Immature natural killer cell (primary cell): ENCODE measurements around the gene CD226. TPM values are rescaled to one million over a fixed set of nuclear protein-coding genes. Genes with fewer than 3 reads are reported as not detected.
"Not testable (repeated sequence)": the region's sequence is repeated elsewhere in the genome, so short reads cannot be mapped to it uniquely, and the experiment has no call there.

Experiments
- DNase-seq, 3 donors: peaks; one replicate each; pipeline ENCODE4 v3.0.0; 2022; ENCODE audit warnings: mixed read lengths in 1 of 3
- H3K27ac Mint-ChIP-seq, 6 donors: one replicate each; pipeline ENCODE4 v1.8.0; 2020; ENCODE audit warnings: mixed read lengths in 6 of 6, mild to moderate bottlenecking in 5 of 6, inconsistent platforms in 4 of 6, moderate library complexity in 3 of 6
- H3K27me3 Mint-ChIP-seq, 3 donors: one replicate each; pipeline ENCODE4 v1.8.0; 2020 to 2021; ENCODE audit warnings: low read depth in 3 of 3, mild to moderate bottlenecking in 3 of 3, mixed read lengths in 3 of 3, moderate library complexity in 3 of 3, inconsistent platforms in 1 of 3
- H3K36me3 Mint-ChIP-seq, 3 donors: one replicate each; pipeline ENCODE4 v1.8.0; 2020; ENCODE audit warnings: mixed read lengths in 3 of 3, inconsistent platforms in 2 of 3, mild to moderate bottlenecking in 2 of 3
- H3K4me1 Mint-ChIP-seq, 2 donors: one replicate each; pipeline ENCODE4 v1.8.0; 2020; ENCODE audit warnings: inconsistent platforms in 2 of 2, mild to moderate bottlenecking in 2 of 2, mixed read lengths in 2 of 2, moderate library complexity in 1 of 2
- H3K4me3 Mint-ChIP-seq, 5 donors: one replicate each; pipeline ENCODE4 v1.8.0; 2020; ENCODE audit warnings: mild to moderate bottlenecking in 5 of 5, mixed read lengths in 5 of 5, inconsistent platforms in 3 of 5, moderate library complexity in 3 of 5
- H3K9me3 Mint-ChIP-seq, 6 donors: one replicate each; pipeline ENCODE4 v1.8.0; 2020; ENCODE audit warnings: mild to moderate bottlenecking in 6 of 6, mixed read lengths in 6 of 6, inconsistent platforms in 4 of 6, moderate library complexity in 3 of 6
- polyA plus RNA-seq, 3 donors: library from polyadenylated mRNA; unstranded; fragments of 300-500 nt; fragmentation: Illumina TruSeq; gene quantifications; one replicate each; pipeline ENCODE4 v1.2.3, GENCODE V29; 2021

The CD226 gene
- polyA plus RNA-seq, 3 donors from 2014 or later = 59.9 to 103 (median 102) TPM

- H3K4me1 Mint-ChIP-seq = peaks cover 89 to 97% of the 10 kb centered on the region in 2 donors
- peaks cover 24 to 45% (median 35%) of the 10 kb centered on the region in 3 donors for H3K36me3 Mint-ChIP-seq
These were observed 58.7 kb downstream of the CD226 start for GRCh38 chr18:69889009-69889408.

GRCh38 chr18:69887256-69887655 is 60.4 kb downstream of the CD226 start:
- Mint-ChIP-seq H3K4me3 (peak overlapping the region in 4 of 5 donors; percentile 2 to 74 (median 66)), H3K4me1 (peaks cover 88 to 97% of the 10 kb centered on the region in 2 donors), H3K27me3 (peaks cover 0 to 4% (median 0%) of the 10 kb centered on the region in 3 donors), H3K9me3 (no peaks in the 10 kb centered on the region), H3K27ac (peak overlapping the region; percentile 61 to 86 (median 74)), H3K36me3 (peaks cover 13 to 30% (median 20%) of the 10 kb centered on the region in 3 donors)
- no peak for DNase-seq

More at GRCh38 chr18:69889009-69889408, 58.7 kb downstream of the CD226 start:
- Mint-ChIP-seq H3K27ac (peak overlapping the region; percentile 52 to 88 (median 75)), H3K9me3 (no peaks in the 10 kb centered on the region), H3K4me3 (peak overlapping the region in 4 of 5 donors; percentile 54 to 85 (median 59)), H3K27me3 (peaks cover 0 to 7% (median 0%) of the 10 kb centered on the region in 3 donors)
- DNase-seq = no peak

- H3K36me3 Mint-ChIP-seq = peaks cover 9 to 20% (median 12%) of the 10 kb centered on the region in 3 donors
- H3K27me3 Mint-ChIP-seq = peaks cover 0 to 4% (median 0%) of the 10 kb centered on the region in 3 donors
- H3K9me3 Mint-ChIP-seq = no peaks in the 10 kb centered on the region
- peaks cover 88 to 97% of the 10 kb centered on the region in 2 donors for H3K4me1 Mint-ChIP-seq
- H3K4me3 Mint-ChIP-seq = peak overlapping the region in 4 of 5 donors; percentile 3 to 94 (median 16)
- DNase-seq = peak in 1 of 3 donors; percentile 55
- peak overlapping the region in 5 of 6 donors; percentile 49 to 97 (median 89) for H3K27ac Mint-ChIP-seq
These were observed 61.7 kb downstream of the CD226 start for GRCh38 chr18:69885841-69886531.

GRCh38 chr18:69885355-69885754 is 62.3 kb downstream of the CD226 start:
- Mint-ChIP-seq H3K4me1 (peaks cover 87 to 97% of the 10 kb centered on the region in 2 donors), H3K4me3 (peak overlapping the region in 2 of 5 donors; percentile 23 to 94), H3K36me3 (peaks cover 10 to 19% (median 13%) of the 10 kb centered on the region in 3 donors), H3K9me3 (no peaks in the 10 kb centered on the region), H3K27me3 (peaks cover 0 to 4% (median 2%) of the 10 kb centered on the region in 3 donors), H3K27ac (peak overlapping the region in 5 of 6 donors; percentile 49 to 97 (median 84))
- no peak for DNase-seq

- peak overlapping the region in 5 of 6 donors; percentile 50 to 90 (median 72) for H3K27ac Mint-ChIP-seq
- H3K36me3 Mint-ChIP-seq = peaks cover 19 to 29% (median 19%) of the 10 kb centered on the region in 3 donors
- H3K4me1 Mint-ChIP-seq = peaks cover 83 to 97% of the 10 kb centered on the region in 2 donors
- H3K4me3 Mint-ChIP-seq = peak overlapping the region in 1 of 5 donors; percentile 15
- H3K9me3 Mint-ChIP-seq = peaks cover 0 to 1% (median 0%) of the 10 kb centered on the region in 6 donors
- H3K27me3 Mint-ChIP-seq = peaks cover 0 to 4% (median 2%) of the 10 kb centered on the region in 3 donors
- no peak for DNase-seq
These were observed 63.9 kb downstream of the CD226 start for GRCh38 chr18:69883781-69884180.

GRCh38 chr18:69882965-69883668 is 64.6 kb downstream of the CD226 start:
- H3K27ac Mint-ChIP-seq = peak overlapping the region; percentile 4 to 68 (median 52)
- no peak for DNase-seq
- H3K4me3 Mint-ChIP-seq = no peak overlapping the region
- H3K4me1 Mint-ChIP-seq = peaks cover 84 to 97% of the 10 kb centered on the region in 2 donors
- H3K27me3 Mint-ChIP-seq = peaks cover 0 to 7% (median 4%) of the 10 kb centered on the region in 3 donors
- peaks cover 0 to 2% (median 0%) of the 10 kb centered on the region in 6 donors for H3K9me3 Mint-ChIP-seq
- peaks cover 19 to 34% (median 25%) of the 10 kb centered on the region in 3 donors for H3K36me3 Mint-ChIP-seq

GRCh38 chr18:69880083-69880482 is 67.6 kb downstream of the CD226 start:
- Mint-ChIP-seq H3K4me1 (peaks cover 87 to 98% of the 10 kb centered on the region in 2 donors), H3K36me3 (peaks cover 13 to 25% (median 21%) of the 10 kb centered on the region in 3 donors)
- DNase-seq = no peak

GRCh38 chr18:69879051-69879450 is 68.6 kb downstream of the CD226 start:
- Mint-ChIP-seq H3K27me3 (peaks cover 3 to 12% (median 3%) of the 10 kb centered on the region in 3 donors), H3K36me3 (peaks cover 16 to 22% (median 21%) of the 10 kb centered on the region in 3 donors)

More at GRCh38 chr18:69880083-69880482, 67.6 kb downstream of the CD226 start:
- Mint-ChIP-seq H3K27me3 (peaks cover 3 to 12% (median 3%) of the 10 kb centered on the region in 3 donors), H3K27ac (peak overlapping the region in 4 of 6 donors; percentile 0 to 90 (median 38)), H3K4me3 (no peak overlapping the region), H3K9me3 (peaks cover 0 to 2% (median 0%) of the 10 kb centered on the region in 6 donors)

GRCh38 chr18:69878213-69878933 is 69.3 kb downstream of the CD226 start:
- peaks cover 3 to 12% (median 3%) of the 10 kb centered on the region in 3 donors for H3K27me3 Mint-ChIP-seq
- peaks cover 84 to 98% of the 10 kb centered on the region in 2 donors for H3K4me1 Mint-ChIP-seq
- H3K27ac Mint-ChIP-seq = peak overlapping the region; percentile 74 to 96 (median 94)
- peaks cover 16 to 24% (median 22%) of the 10 kb centered on the region in 3 donors for H3K36me3 Mint-ChIP-seq
- H3K9me3 Mint-ChIP-seq = peaks cover 0 to 2% (median 0%) of the 10 kb centered on the region in 6 donors
- H3K4me3 Mint-ChIP-seq = peak overlapping the region; percentile 26 to 47 (median 36)
- DNase-seq = no peak

More at GRCh38 chr18:69879051-69879450, 68.6 kb downstream of the CD226 start:
- peaks cover 85 to 98% of the 10 kb centered on the region in 2 donors for H3K4me1 Mint-ChIP-seq
- H3K4me3 Mint-ChIP-seq = peak overlapping the region in 4 of 5 donors; percentile 14 to 47 (median 24)
- H3K27ac Mint-ChIP-seq = peak overlapping the region; percentile 74 to 96 (median 94)
- DNase-seq, H3K9me3 Mint-ChIP-seq: not testable (repeated sequence)

- DNase-seq = peak; percentile 75 to 78 (median 76)
- Mint-ChIP-seq H3K4me1 (peaks cover 78 to 96% of the 10 kb centered on the region in 2 donors), H3K9me3 (peaks cover 0 to 2% (median 0%) of the 10 kb centered on the region in 6 donors), H3K27me3 (peaks cover 3 to 12% (median 5%) of the 10 kb centered on the region in 3 donors), H3K27ac (peak overlapping the region; percentile 74 to 96 (median 94)), H3K4me3 (peak overlapping the region; percentile 73 to 84 (median 81)), H3K36me3 (peaks cover 28 to 29% (median 29%) of the 10 kb centered on the region in 3 donors)
These were observed 71.2 kb downstream of the CD226 start for GRCh38 chr18:69876490-69876889.

GRCh38 chr18:69874058-69874457 is 73.6 kb downstream of the CD226 start:
- Mint-ChIP-seq H3K27ac (peak overlapping the region; percentile 65 to 92 (median 80)), H3K27me3 (peaks cover 3 to 10% (median 5%) of the 10 kb centered on the region in 3 donors), H3K4me3 (peak overlapping the region in 3 of 5 donors; percentile 5 to 23 (median 6)), H3K4me1 (peaks cover 65 to 88% of the 10 kb centered on the region in 2 donors), H3K36me3 (peaks cover 24 to 36% (median 28%) of the 10 kb centered on the region in 3 donors), H3K9me3 (peaks cover 0 to 2% (median 0%) of the 10 kb centered on the region in 6 donors)
- no peak for DNase-seq

- no peak overlapping the region for H3K4me3 Mint-ChIP-seq
- peaks cover 54 to 81% of the 10 kb centered on the region in 2 donors for H3K4me1 Mint-ChIP-seq
- peaks cover 3 to 5% (median 5%) of the 10 kb centered on the region in 3 donors for H3K27me3 Mint-ChIP-seq
- no peak for DNase-seq
- H3K9me3 Mint-ChIP-seq = no peaks in the 10 kb centered on the region
- peak overlapping the region; percentile 52 to 93 (median 74) for H3K27ac Mint-ChIP-seq
- H3K36me3 Mint-ChIP-seq = peaks cover 16 to 33% (median 25%) of the 10 kb centered on the region in 3 donors
These were observed 75.0 kb downstream of the CD226 start for GRCh38 chr18:69872661-69873060.
